Activated T-cell treated with anti-CD3 and anti-CD28 coated beads, Interleukin-2, amount 50 U/mL, for 72 hours (primary cell): Measurements from ENCODE around the gene KRT24. TPM values are rescaled to one million over a fixed set of nuclear protein-coding genes. Genes with fewer than 3 reads are reported as not detected.
"Not testable (repeated sequence)": the region's sequence is repeated elsewhere in the genome, so short reads cannot be mapped to it uniquely, and the experiment has no call there.

Source experiments
- ATAC-seq, 2 donors: fragments of 150-1000 bp; cut with Tn5 transposase; replicated peaks in 1 of 2; 2 replicates each; pipeline ENCODE4 v1.10.0; 2021; ENCODE audit warnings: moderate library complexity in 2 of 2, mild to moderate bottlenecking in 1 of 2
- DNase-seq, 2 donors: peaks; one replicate each; pipeline ENCODE4 v3.0.0; 2021 to 2022; ENCODE audit warnings: mixed read lengths in 1 of 2
- H3K27ac Mint-ChIP-seq: one replicate; pipeline ENCODE4 v1.8.0; 2022; ENCODE audit warnings: mild to moderate bottlenecking, moderate library complexity, mixed read lengths
- H3K27me3 Mint-ChIP-seq: one replicate; pipeline ENCODE4 v1.8.0; 2022; ENCODE audit warnings: low read depth, mixed read lengths
- H3K36me3 Mint-ChIP-seq, 2 donors: one replicate each; pipeline ENCODE4 v1.8.0; 2022; ENCODE audit warnings: mixed read lengths in 2 of 2, mild to moderate bottlenecking in 1 of 2; ENCODE audit not compliant: insufficient read depth in 2 of 2
- H3K4me1 Mint-ChIP-seq: one replicate; pipeline ENCODE4 v1.8.0; 2022; ENCODE audit warnings: low read depth, mixed read lengths
- H3K4me3 Mint-ChIP-seq, 2 donors: one replicate each; pipeline ENCODE4 v1.8.0; 2022; ENCODE audit warnings: mild to moderate bottlenecking in 2 of 2, mixed read lengths in 2 of 2, moderate library complexity in 2 of 2
- H3K9me3 Mint-ChIP-seq, 2 donors: one replicate each; pipeline ENCODE4 v1.8.0; 2022; ENCODE audit warnings: mixed read lengths in 2 of 2
- total RNA-seq, 2 donors: library from RNA; stranded (reverse); gene quantifications; one replicate each; pipeline ENCODE4 v1.2.3, GENCODE V29; 2022

The KRT24 gene
- total RNA-seq = not detected

GRCh38 chr17:40703652-40704051, at the start of gene KRT24:
Gene KRT24, minus strand, starts transcription at chr17:40703752. Its CDS starts 59 bp downstream, at chr17:40703693.
- ATAC-seq (no peak), DNase-seq (no peak)
- H3K27me3 Mint-ChIP-seq = peaks cover 43% of the 10 kb centered on the region
- H3K4me1 Mint-ChIP-seq = no peaks in the 10 kb centered on the region
- no peak within 1 kb of the TSS for H3K4me3 Mint-ChIP-seq
- H3K9me3 Mint-ChIP-seq = no peaks in the 10 kb centered on the region
- H3K27ac Mint-ChIP-seq = no peak within 1 kb of the TSS
- no peaks in the 10 kb centered on the region for H3K36me3 Mint-ChIP-seq

DNA sequence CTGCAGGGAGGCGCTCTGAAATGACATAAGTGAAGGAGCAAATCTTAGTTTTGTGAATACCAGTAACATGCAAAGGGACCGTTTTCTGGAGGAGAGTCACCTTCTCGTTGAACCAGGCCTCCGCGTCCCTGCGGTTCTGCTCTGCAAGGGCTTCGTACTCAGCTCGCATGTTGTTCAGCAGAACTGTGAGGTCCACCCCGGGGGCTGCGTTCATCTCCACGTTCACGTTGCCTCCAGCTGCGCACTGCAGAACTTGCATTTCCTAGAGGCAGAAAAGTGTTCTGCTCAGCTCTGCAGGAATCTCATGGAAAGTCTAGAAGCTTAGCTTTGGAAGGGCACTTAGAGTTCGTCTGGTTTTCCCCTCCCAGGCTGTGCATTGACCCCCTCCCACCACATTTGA, 47.5 kb upstream of the KRT24 start:
- H3K27ac Mint-ChIP-seq = no peak overlapping the region
- no peak for ATAC-seq
- no peaks in the 10 kb centered on the region for H3K9me3 Mint-ChIP-seq
- no peak overlapping the region for H3K4me3 Mint-ChIP-seq
- H3K27me3 Mint-ChIP-seq = peaks cover 63% of the 10 kb centered on the region
- no peaks in the 10 kb centered on the region for H3K36me3 Mint-ChIP-seq
- no peaks in the 10 kb centered on the region for H3K4me1 Mint-ChIP-seq
- no peak for DNase-seq

- Mint-ChIP-seq H3K4me1 (no peaks in the 10 kb centered on the region), H3K36me3 (no peaks in the 10 kb centered on the region), H3K4me3 (no peak overlapping the region), H3K27ac (no peak overlapping the region), H3K27me3 (peaks cover 64% of the 10 kb centered on the region), H3K9me3 (no peaks in the 10 kb centered on the region)
- ATAC-seq (no peak), DNase-seq (no peak)
These were observed 46.8 kb upstream of the KRT24 start for GRCh38 chr17:40750391-40750790.

GRCh38 chr17:40748666-40749065, 45.1 kb upstream of the KRT24 start:
- not testable (repeated sequence) for H3K4me1 Mint-ChIP-seq, H3K9me3 Mint-ChIP-seq, ATAC-seq, H3K27ac Mint-ChIP-seq, H3K36me3 Mint-ChIP-seq, DNase-seq, H3K4me3 Mint-ChIP-seq
- peaks cover 72% of the 10 kb centered on the region for H3K27me3 Mint-ChIP-seq

- Mint-ChIP-seq H3K36me3 (peaks cover 3% of the 10 kb centered on the region in 2 donors), H3K9me3 (peaks cover 2 to 3% of the 10 kb centered on the region in 2 donors), H3K27ac (no peak overlapping the region), H3K4me1 (no peaks in the 10 kb centered on the region), H3K27me3 (peaks cover 50% of the 10 kb centered on the region), H3K4me3 (no peak overlapping the region)
- DNase-seq (no peak), ATAC-seq (no peak)
These were observed 35.0 kb upstream of the KRT24 start for GRCh38 chr17:40738553-40738952.

- no peaks in the 10 kb centered on the region for H3K36me3 Mint-ChIP-seq
- no peak overlapping the region for H3K4me3 Mint-ChIP-seq
- no peak for DNase-seq
- no peak overlapping the region for H3K27ac Mint-ChIP-seq
- no peak for ATAC-seq
- no peaks in the 10 kb centered on the region for H3K4me1 Mint-ChIP-seq
- no peaks in the 10 kb centered on the region for H3K9me3 Mint-ChIP-seq
- H3K27me3 Mint-ChIP-seq = peaks cover 39% of the 10 kb centered on the region
These were observed 31.5 kb upstream of the KRT24 start for GRCh38 chr17:40735016-40735415.

DNA sequence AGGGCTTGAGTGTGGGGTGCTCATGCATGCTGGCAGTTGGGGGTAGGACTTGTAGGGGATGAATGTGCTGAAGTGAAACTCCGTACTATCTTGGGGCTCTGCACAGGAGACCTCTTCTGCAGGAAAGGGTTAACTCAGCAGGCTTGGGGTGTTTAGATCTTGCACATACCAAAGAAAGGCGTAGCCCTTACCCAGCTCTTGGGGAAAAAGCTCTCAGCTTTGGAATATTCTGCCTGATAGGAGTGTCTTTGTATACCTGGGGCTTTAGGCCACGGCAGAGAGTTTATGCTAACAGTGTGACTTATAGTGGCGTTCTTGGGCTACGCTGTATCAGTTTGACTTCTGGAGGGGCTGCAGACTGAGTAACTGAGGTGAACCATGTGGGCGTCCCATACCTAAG, 30.5 kb upstream of the KRT24 start:
- ATAC-seq (no peak), DNase-seq (no peak)
- no peaks in the 10 kb centered on the region for H3K4me1 Mint-ChIP-seq
- H3K27ac Mint-ChIP-seq = no peak overlapping the region
- no peak overlapping the region for H3K4me3 Mint-ChIP-seq
- no peaks in the 10 kb centered on the region for H3K9me3 Mint-ChIP-seq
- H3K36me3 Mint-ChIP-seq = no peaks in the 10 kb centered on the region
- H3K27me3 Mint-ChIP-seq = peaks cover 32% of the 10 kb centered on the region

DNA sequence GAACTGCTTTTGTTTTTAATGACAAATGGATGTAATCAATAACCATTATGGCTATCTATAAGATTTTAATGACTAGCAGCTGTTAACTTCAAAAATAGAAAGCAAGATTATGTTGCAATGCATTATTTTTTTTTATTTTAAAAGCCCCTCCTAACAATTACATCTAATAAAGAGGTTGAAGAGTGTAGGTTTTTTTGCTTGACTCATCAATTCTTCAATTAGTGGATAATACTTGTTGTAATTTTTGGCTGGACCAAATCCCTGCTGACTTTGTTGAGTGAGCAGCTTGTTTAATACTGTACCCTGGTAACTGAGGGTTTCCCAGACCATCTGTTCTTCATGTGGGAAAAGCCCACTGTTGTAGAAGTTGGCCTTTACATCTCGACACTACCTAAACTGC, 27.4 kb upstream of the KRT24 start:
- ATAC-seq (no peak), DNase-seq (no peak)
- Mint-ChIP-seq H3K27ac (no peak overlapping the region), H3K36me3 (no peaks in the 10 kb centered on the region), H3K9me3 (no peaks in the 10 kb centered on the region), H3K4me1 (no peaks in the 10 kb centered on the region), H3K27me3 (peaks cover 22% of the 10 kb centered on the region), H3K4me3 (no peak overlapping the region)

DNA sequence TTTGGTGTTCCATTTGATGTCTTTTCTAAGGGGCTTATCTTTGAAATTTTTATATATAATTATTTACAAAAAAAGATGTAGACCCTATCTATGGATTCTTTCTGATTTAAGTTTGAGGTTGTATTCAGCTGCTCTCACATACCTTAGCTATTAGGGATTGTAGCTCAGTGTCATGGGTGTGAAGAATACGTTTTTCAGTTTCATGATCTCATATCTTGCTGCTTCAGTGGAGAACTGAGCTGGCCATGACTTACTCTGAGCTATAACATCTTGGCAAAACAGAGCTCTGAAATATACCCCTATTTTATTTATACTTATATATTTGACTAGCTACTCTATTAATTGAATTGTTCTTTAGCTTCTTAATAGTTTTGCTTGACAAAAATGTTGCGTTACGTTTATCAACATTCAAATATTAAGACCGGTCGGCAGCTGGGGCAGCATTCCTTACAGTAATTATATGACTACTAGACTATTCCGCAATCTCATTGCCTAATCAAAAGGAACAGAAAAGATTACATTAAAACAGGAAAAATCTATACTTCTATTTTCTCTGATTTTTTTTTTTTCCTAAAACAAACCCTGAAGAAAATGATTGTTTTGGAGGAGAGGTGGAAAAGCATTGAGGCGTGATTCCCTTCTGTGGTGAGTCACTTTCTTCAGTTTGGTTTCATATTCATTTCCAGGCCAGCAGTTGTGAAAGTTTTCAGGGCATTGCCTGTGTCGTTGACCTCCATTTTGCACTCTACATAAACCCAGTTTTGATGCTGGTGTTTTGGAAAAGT, 24.1 kb upstream of the KRT24 start:
- ATAC-seq (no peak), DNase-seq (no peak)
- Mint-ChIP-seq H3K9me3 (peaks cover 0 to 1% of the 10 kb centered on the region in 2 donors), H3K4me1 (no peaks in the 10 kb centered on the region), H3K36me3 (no peaks in the 10 kb centered on the region), H3K27me3 (peaks cover 31% of the 10 kb centered on the region), H3K4me3 (no peak overlapping the region), H3K27ac (no peak overlapping the region)

- no peak for DNase-seq
- H3K27me3 Mint-ChIP-seq = peaks cover 31% of the 10 kb centered on the region
- H3K4me1 Mint-ChIP-seq = no peaks in the 10 kb centered on the region
- no peak overlapping the region for H3K4me3 Mint-ChIP-seq
- no peak overlapping the region for H3K27ac Mint-ChIP-seq
- ATAC-seq = no peak
- peaks cover 0 to 1% of the 10 kb centered on the region in 2 donors for H3K9me3 Mint-ChIP-seq
- no peaks in the 10 kb centered on the region for H3K36me3 Mint-ChIP-seq
These were observed 23.4 kb upstream of the KRT24 start for GRCh38 chr17:40726919-40727318.

DNA sequence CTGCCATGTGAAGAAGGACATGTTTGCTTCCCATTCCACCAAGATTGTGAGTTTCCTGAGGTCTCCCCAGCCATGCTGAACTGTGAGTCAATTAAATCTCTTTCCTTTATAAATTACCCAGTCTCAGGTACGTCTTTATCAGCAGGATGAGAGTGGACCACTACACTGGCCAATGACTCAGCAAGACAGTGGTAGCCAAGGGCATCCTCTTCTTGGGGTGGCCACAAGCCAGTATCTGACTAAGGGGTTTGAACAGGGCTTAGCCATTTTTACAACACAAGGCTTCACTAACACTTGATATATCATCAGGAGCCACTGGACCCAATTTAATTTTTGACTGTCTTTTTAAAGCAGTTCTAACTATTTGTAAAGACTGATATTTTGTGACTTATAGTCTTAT, 21.1 kb upstream of the KRT24 start:
- no peak for DNase-seq
- no peak overlapping the region for H3K27ac Mint-ChIP-seq
- no peaks in the 10 kb centered on the region for H3K4me1 Mint-ChIP-seq
- H3K27me3 Mint-ChIP-seq = peaks cover 15% of the 10 kb centered on the region
- ATAC-seq = no peak
- peaks cover 0 to 1% of the 10 kb centered on the region in 2 donors for H3K9me3 Mint-ChIP-seq
- H3K36me3 Mint-ChIP-seq = no peaks in the 10 kb centered on the region
- H3K4me3 Mint-ChIP-seq = no peak overlapping the region

GRCh38 chr17:40722241-40722640, 18.7 kb upstream of the KRT24 start:
- Mint-ChIP-seq H3K27me3 (peaks cover 22% of the 10 kb centered on the region), H3K4me3 (no peak overlapping the region), H3K4me1 (no peaks in the 10 kb centered on the region)

GRCh38 chr17:40720899-40721298, 17.3 kb upstream of the KRT24 start:
- no peak for ATAC-seq
- Mint-ChIP-seq H3K4me1 (no peaks in the 10 kb centered on the region), H3K9me3 (peaks cover 0 to 1% of the 10 kb centered on the region in 2 donors)

More at GRCh38 chr17:40722241-40722640, 18.7 kb upstream of the KRT24 start:
- Mint-ChIP-seq H3K9me3 (peaks cover 0 to 1% of the 10 kb centered on the region in 2 donors), H3K27ac (no peak overlapping the region), H3K36me3 (no peaks in the 10 kb centered on the region)
- ATAC-seq (no peak), DNase-seq (no peak)

DNA sequence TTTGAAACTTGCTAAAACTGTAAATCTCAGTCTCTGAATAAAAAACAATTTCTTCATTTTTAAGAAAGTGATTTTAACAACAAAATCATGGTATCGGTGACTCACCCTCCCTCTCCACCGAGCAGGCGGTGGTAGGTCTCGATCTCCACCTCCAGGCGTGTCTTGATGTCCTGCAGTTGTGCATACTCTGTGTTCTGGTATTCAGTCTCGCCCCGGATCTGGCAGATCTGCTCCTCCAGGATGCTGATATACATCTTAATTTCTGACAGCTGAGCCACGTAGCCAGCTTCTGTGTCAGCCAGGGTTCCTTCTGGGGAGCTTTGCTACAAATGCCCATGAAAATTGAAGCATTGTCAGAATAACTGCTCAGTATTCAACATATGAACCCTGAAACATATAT, 15.4 kb upstream of the KRT24 start:
- DNase-seq = no peak
- no peak overlapping the region for H3K4me3 Mint-ChIP-seq
- no peak overlapping the region for H3K27ac Mint-ChIP-seq
- no peaks in the 10 kb centered on the region for H3K4me1 Mint-ChIP-seq
- no peaks in the 10 kb centered on the region for H3K36me3 Mint-ChIP-seq
- H3K9me3 Mint-ChIP-seq = no peaks in the 10 kb centered on the region
- H3K27me3 Mint-ChIP-seq = peaks cover 28% of the 10 kb centered on the region
- no peak for ATAC-seq

More at GRCh38 chr17:40720899-40721298, 17.3 kb upstream of the KRT24 start:
- Mint-ChIP-seq H3K4me3 (no peak overlapping the region), H3K27ac (no peak overlapping the region), H3K27me3 (peaks cover 32% of the 10 kb centered on the region), H3K36me3 (no peaks in the 10 kb centered on the region)
- no peak for DNase-seq
